HCT116 (cell line): Measurements from ENCODE around the gene SIK3. TPM values are rescaled to one million over a fixed set of nuclear protein-coding genes. Genes with fewer than 3 reads are reported as not detected.

ENCODE experiments used
- ATAC-seq: fragments of 200-7000 bp; cut with Tn5 transposase; 2 replicates; pipeline ENCODE4 v1.9.1; 2020; ENCODE audit warnings: mild to moderate bottlenecking, moderate library complexity
- BruUV-seq: library from RNA; stranded (reverse); fragments of 400-500 nt; replicated peaks from 2 replicates; lab custom pipeline; 2021; lab: Mats Ljungman, UMichigan
- CTCF ChIA-PET: fragments of 300-600 bp; sonication (Branson Sonifier 250); formaldehyde crosslinking; loops from one replicate; lab custom pipeline; 2021; ENCODE audit warnings: antibody characterized with exemption; lab: Charles Lee
- POLR2A ChIA-PET: fragments of 300-600, 350-600 bp; sonication (Branson Sonifier 250); formaldehyde crosslinking; loops from one replicate; lab custom pipeline; 2021; ENCODE audit warnings: antibody characterized with exemption; lab: Charles Lee
- RAD21 ChIA-PET, 2 experiments: fragments of 300-600 bp; sonication (Branson Sonifier 250); formaldehyde crosslinking; loops; one replicate each; lab custom pipeline; 2023; ENCODE audit warnings: low total read pairs in 2 of 2; ENCODE audit not compliant: uncharacterized antibody in 2 of 2, unreplicated experiment in 2 of 2, low non-redundant PET in 1 of 2; lab: Charles Lee
- DNase-seq: peaks from one replicate; pipeline ENCODE4 v3.0.0-alpha.2; 2010; ENCODE audit warnings: low read depth, low spot score
- H2AFZ ChIP-seq: fragments of 200-600 bp; shearing (Covaris generic), sonication (generic); 2 replicates; pipeline ENCODE4 v1.6.1; 2017; ENCODE audit warnings: low read depth, mixed run types, mixed read lengths, antibody characterized with exemption, low read length; ENCODE audit not compliant: poor library complexity, severe bottlenecking
- H3K27ac ChIP-seq: 2 replicates; pipeline ENCODE4 v1.5.1; 2012; ENCODE audit warnings: low read depth, low read length
- H3K27me3 ChIP-seq: fragments of 200-600 bp; sonication (generic); 2 replicates; pipeline ENCODE4 v1.6.1; 2016; ENCODE audit warnings: mixed run types, low read length, mixed read lengths; ENCODE audit not compliant: insufficient read depth
- H3K36me3 ChIP-seq, 2 experiments: fragments of 200-500 bp in 1 of 2; fragments of 200-600 bp in 1 of 2; sonication (Bioruptor generic) in 1 of 2; sonication (generic) in 1 of 2; 2 replicates each; pipeline versions ENCODE4 v1.5.1 to v1.6.1; 2014 to 2016; ENCODE audit warnings: low read length in 2 of 2, inconsistent platforms in 1 of 2, mixed read lengths in 1 of 2, mixed run types in 1 of 2; ENCODE audit not compliant: insufficient read depth in 2 of 2, control insufficient read depth in 1 of 2
- H3K4me1 ChIP-seq, 2 experiments: fragments of 200-600 bp in 1 of 2; sonication (generic) in 1 of 2; 2 replicates each; pipeline versions ENCODE4 v1.5.1 to v1.6.1; 2012 to 2017; ENCODE audit warnings: low read length in 2 of 2, inconsistent platforms in 1 of 2, mild to moderate bottlenecking in 1 of 2, mixed read lengths in 1 of 2, mixed run types in 1 of 2, moderate library complexity in 1 of 2; ENCODE audit not compliant: insufficient read depth in 2 of 2, control insufficient read depth in 1 of 2
- H3K4me2 ChIP-seq: fragments of 200-600 bp; sonication (generic); 2 replicates; pipeline ENCODE4 v1.6.1; 2017; ENCODE audit warnings: mixed run types, low read length, mixed read lengths
- H3K4me3 ChIP-seq, 2 experiments: fragments of 200-600 bp in 1 of 2; sonication (generic) in 1 of 2; replicated peaks in 1 of 2; 2 replicates each; pipeline ENCODE4 v1.5.1; 2011 to 2016; ENCODE audit warnings: low read length in 2 of 2, control low read depth in 1 of 2, low read depth in 1 of 2, mild to moderate bottlenecking in 1 of 2, mixed read lengths in 1 of 2, mixed run types in 1 of 2
- H3K79me2 ChIP-seq: fragments of 200-600 bp; sonication (generic); 2 replicates; pipeline ENCODE4 v1.6.1; 2017; ENCODE audit warnings: mild to moderate bottlenecking, mixed run types, low read length, moderate library complexity, mixed read lengths; ENCODE audit not compliant: insufficient read depth
- H3K9ac ChIP-seq: fragments of 200-600 bp; sonication (generic); 2 replicates; pipeline ENCODE4 v1.6.1; 2016; ENCODE audit warnings: low read length, mixed read lengths
- H3K9me2 ChIP-seq: fragments of 200-600 bp; sonication (generic), shearing (Covaris generic); 2 replicates; pipeline ENCODE4 v1.6.1; 2017; ENCODE audit warnings: mixed run types, mild to moderate bottlenecking, moderate library complexity; ENCODE audit not compliant: insufficient read depth
- H3K9me3 ChIP-seq, 2 experiments: fragments of 200-500 bp in 1 of 2; fragments of 200-600 bp in 1 of 2; sonication (Bioruptor generic) in 1 of 2; sonication (generic) in 1 of 2; 2 replicates each; pipeline ENCODE4 v1.6.1; 2014 to 2017; ENCODE audit warnings: low read length in 2 of 2, mixed read lengths in 2 of 2, inconsistent platforms in 1 of 2, low read depth in 1 of 2, mild to moderate bottlenecking in 1 of 2, mixed run types in 1 of 2, moderate library complexity in 1 of 2; ENCODE audit not compliant: control insufficient read depth in 1 of 2, insufficient read depth in 1 of 2
- H4K20me1 ChIP-seq: fragments of 200-600 bp; sonication (generic), shearing (Covaris generic); 2 replicates; pipeline ENCODE4 v1.6.1; 2017; ENCODE audit warnings: mixed run types, mild to moderate bottlenecking, moderate library complexity; ENCODE audit not compliant: insufficient read depth
- FOSL1 ChIP-seq: IDR thresholded peaks from 2 replicates; pipeline ENCODE4 v1.6.1; 2012; ENCODE audit warnings: low read depth
- JUND ChIP-seq: IDR thresholded peaks from 2 replicates; pipeline ENCODE4 v1.6.1; 2012
- REST ChIP-seq: IDR thresholded peaks from 2 replicates; pipeline ENCODE4 v1.6.1; 2012; ENCODE audit warnings: low read depth
- SP1 ChIP-seq: IDR thresholded peaks from 2 replicates; pipeline ENCODE4 v1.6.1; 2012; ENCODE audit warnings: low read depth
- ZNF274 ChIP-seq: fragments of 200-500 bp; sonication (Bioruptor generic); IDR thresholded peaks from 2 replicates; pipeline ENCODE4 v1.6.1; 2014; ENCODE audit warnings: mild to moderate bottlenecking, low read depth, low read length, inconsistent platforms
- intact Hi-C: fragments of 100-400 bp; cut with micrococcal nuclease; formaldehyde crosslinking; loops from 2 replicates; pipeline ENCODE4 v1.10.0; 2022
- total RNA-seq: library from RNA; stranded (reverse); gene quantifications from one replicate; pipeline ENCODE4 v1.2.1, GENCODE V29; 2021; ENCODE audit not compliant: unreplicated experiment

Gene SIK3
- total RNA-seq, 1 experiment from 2014 or later, result 21.0 TPM

GRCh38 chr11:116938471-116939070 is 159.7 kb downstream of the SIK3 start:
- ATAC-seq, result no peak
- ChIA-PET POLR2A (no interaction called here), CTCF (no interaction called here), RAD21 (no interaction called here)
- no peaks in the 10 kb centered on the region for H4K20me1 ChIP-seq
- 0 out of 4 replicates have a peak, but pooled peaks cover 0 to 2% of the 10 kb centered on the region in 2 experiments for H3K36me3 ChIP-seq
- DNase-seq, result no peak
- no peaks in the 10 kb centered on the region for H3K79me2 ChIP-seq
- H3K4me1 ChIP-seq, result no peaks in the 10 kb centered on the region
- H2AFZ ChIP-seq, result no peak overlapping the region
- H3K27me3 ChIP-seq, result no peaks in the 10 kb centered on the region
- no peak overlapping the region for H3K9ac ChIP-seq
- H3K27ac ChIP-seq, result no peak overlapping the region
- H3K4me2 ChIP-seq, result no peak overlapping the region
- H3K9me3 ChIP-seq, result no peaks in the 10 kb centered on the region
- intact Hi-C loops, result no loop called here
- no TSS peak for BruUV-seq
- H3K9me2 ChIP-seq, result no peaks in the 10 kb centered on the region
- no peak for TF ChIP-seq SP1
- TF ChIP-seq ZNF274, result no peak
- no peak overlapping the region for H3K4me3 ChIP-seq

GRCh38 chr11:116936754-116937446 is 161.3 kb downstream of the SIK3 start:
- Histone ChIP-seq H3K4me1 (peaks cover 0 to 2% of the 10 kb centered on the region in 2 experiments; a peak in 2 of 4 replicates), H3K27me3 (no peaks in the 10 kb centered on the region), H3K9me2 (no peaks in the 10 kb centered on the region), H4K20me1 (no peaks in the 10 kb centered on the region), H3K79me2 (no peaks in the 10 kb centered on the region), H3K4me2 (no peak overlapping the region), H3K36me3 (0 out of 4 replicates have a peak, but pooled peaks cover 0 to 2% of the 10 kb centered on the region in 2 experiments), H3K9me3 (no peaks in the 10 kb centered on the region), H3K9ac (no peak overlapping the region), H3K27ac (no peak overlapping the region), H2AFZ (no peak overlapping the region), H3K4me3 (no peak overlapping the region)
- ChIA-PET CTCF (no interaction called here), POLR2A (no interaction called here), RAD21 (no interaction called here)
- ATAC-seq (no peak), DNase-seq (no peak)
- TF ChIP-seq REST (no peak), FOSL1 (no peak), JUND (no peak)
- no TSS peak for BruUV-seq
- intact Hi-C loops, result no loop called here
